NCI-H146 treated with DMSO at 0.1 percent for 48 hours (cell line): Measurements from ENCODE around the gene LCNL1.
A peak's percentile ranks its signal among the peaks of the same experiment; 100 is the strongest.

Experiments
- DNase-seq: peaks from one replicate; lab custom pipeline; 2025; ENCODE audit not compliant: unreplicated experiment; lab: John Stamatoyannopoulos, UW

Gene LCNL1

DNA sequence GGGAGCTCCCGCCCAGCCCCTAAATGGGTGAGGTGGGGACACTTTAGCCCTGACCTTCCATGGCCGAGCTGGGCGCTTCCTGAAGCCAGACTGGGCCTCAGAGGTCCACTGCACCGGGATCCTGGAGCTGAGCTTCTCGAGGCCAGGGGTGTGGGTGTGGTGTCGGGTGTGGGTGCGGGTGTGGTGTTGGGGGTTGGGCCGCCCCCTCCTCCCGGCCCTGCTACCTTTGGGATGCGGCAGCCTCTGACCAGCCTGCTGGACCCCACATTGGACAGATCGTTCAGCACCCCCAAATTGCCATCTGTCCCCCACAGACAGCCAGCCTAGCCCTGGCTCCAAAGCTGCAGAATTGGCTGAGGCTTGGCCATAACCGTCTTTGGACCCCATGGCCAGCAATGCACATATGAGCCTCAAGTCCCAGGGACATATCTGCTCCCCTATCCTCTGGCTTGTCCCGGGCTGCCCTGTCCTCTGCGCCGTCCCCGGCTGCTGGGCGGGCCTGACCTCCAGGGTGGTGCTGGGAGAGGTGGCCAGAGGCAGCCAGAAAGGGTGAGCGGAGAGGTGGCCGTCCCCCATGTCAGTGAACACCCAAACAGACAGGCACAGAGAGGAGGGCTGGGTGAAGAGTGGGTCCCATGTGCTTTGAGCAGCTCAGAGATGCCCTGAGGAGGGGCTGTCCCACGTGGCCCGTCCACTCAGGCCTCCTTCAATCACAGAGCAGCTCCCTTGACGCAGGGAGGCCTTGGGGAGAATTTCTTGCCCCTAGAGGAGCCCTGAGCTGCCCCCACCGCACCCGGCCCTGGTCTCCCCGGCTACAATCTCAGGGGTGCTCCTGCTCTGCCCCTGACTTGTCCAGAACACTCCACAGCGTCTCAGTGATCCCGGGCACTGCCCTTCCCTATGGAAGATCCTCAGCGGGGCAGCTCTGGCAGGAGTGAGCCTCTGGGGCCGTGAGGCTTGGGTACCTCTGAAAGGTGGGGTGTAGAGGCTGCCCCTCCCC is 8.9 kb upstream of the LCNL1 start:
- DNase-seq: no peak

DNA sequence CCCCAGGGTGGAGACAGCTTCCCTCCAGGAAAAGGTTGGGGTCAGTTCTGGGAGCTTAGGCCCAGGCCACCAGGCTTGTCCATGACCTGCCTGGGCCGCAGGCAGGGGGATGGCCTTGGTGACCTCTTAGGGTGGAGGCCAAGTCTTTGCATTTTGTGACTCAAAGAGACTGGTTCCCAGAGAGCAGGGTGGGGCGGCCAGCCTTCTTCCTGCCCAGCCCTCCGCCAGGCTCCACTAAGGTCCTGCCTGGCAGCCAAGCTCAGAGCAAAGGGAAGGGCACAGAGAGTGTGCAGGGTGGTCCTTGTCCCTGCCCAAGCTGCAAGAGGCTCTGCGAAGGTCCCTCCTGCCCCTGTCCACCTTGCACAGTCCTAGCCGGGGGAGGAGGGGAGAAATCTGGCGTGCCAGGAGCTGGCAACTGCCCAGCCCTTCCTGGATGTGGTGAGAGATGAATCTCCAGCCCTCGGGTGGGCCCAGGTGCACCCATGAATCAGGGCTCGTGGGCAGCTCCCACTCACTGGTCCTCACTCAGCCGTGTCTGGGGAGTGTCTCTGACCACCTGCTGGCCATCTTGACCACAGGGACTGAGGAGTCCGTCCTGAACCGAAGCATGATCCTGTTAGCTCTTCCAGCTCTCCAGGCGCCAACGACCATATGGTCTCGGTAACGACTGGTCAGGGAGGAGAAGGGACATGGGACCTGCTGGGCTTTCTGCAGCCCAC is 7.8 kb upstream of the LCNL1 start:
- DNase-seq: no peak

DNA sequence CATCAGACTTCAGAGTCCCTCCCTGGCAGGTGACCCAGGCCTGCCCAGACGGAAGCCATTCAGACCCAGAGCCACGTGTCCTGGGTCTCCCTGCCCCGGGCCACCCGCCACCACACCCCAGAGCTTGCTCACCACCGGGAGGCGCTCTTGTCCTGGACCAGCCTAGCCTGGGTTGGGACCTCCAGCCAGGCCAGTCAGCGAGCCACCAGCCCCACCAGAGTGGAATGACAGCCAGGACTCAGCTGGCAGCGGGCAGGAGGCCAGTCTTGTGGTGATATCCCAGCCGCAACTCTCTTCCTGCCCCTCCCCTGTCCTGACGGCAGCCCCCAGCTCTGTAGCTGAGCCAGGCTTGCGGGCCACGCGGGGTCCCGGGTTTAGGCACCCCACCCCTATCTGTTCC is 7.1 kb upstream of the LCNL1 start:
- no peak for DNase-seq

DNA sequence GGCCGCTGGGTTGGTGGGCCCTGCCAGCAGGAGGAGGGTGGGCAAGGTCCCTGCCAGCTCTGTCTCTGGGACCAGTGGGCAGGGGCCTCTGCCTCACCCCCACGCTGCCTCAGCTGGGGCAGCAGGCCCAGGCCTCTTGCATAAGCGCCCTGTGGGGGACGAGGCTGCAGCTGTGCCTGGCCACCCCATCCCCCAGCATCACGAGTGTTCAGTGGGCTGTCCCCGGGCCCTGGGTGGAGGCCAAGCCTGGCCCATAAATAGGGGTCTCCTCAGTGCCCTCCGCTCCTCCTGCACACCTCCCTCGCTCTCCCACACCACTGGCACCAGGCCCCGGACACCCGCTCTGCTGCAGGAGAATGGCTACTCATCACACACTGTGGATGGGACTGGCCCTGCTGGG is 5.6 kb upstream of the LCNL1 start, which contains the start of gene PTGDS:
Gene PTGDS (plus strand): TSS at position 282 of the 400 bp plus-strand sequence. CDS start 75 bp downstream, at position 357.
- no peak for DNase-seq

DNA sequence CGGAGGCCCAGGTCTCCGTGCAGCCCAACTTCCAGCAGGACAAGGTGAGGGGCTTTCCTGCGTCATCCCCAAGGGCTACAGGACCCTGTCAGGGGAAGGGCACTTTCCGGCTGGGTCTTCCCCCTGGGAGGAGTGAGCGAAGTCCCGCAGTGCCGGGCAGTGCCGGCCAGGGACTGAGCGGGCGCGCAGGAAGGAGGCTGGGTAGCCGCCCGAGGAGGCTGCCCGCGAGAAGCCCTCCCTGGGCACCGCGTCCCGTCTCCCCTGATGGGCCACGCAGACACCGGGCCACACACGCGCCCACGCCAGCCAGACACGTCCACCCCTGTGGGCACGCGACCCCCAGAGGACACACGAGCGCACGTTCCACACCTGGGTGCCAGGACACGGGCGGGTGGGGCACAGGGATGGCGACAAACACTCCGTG is 5.1 kb upstream of the LCNL1 start:
- DNase-seq: no peak

DNA sequence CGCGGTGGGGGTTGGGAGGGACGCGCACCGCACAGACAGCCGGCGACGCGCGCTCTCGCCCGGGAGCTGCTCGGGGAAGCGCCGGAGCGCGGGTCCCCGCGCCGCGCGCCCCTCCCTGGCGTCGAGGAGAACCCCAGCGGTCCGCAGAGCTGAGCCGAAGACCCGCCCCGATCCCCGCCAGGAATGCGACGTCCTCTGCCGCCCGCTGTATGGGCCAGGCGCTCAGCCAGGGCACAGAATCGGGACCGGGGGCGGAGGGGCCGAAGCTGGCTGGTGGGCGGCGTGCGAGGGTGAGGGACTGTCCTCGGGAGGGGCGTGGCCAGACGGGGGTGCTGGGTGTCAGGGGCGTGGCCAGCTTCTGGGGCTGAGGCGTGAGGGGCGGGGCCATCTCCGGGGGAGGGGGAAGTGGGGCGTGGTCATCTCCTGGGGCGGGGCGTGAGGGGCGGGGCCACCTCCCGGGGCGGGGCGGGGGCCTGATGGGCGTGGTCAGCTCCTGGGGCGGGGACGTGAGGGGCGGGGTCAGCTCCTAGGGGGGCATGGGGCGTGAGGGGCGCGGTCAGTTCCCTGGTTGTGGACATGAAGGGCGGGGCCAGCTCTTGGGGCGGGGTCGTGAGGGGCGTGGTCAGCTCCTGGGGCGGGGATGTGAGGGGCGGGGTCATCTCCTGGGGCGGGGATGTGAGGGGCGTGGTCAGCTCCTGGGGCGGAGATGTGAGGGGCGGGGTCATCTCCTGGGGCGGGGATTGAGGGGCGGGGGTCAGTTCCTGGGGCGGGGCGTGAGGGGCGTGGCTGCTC is 4.5 kb upstream of the LCNL1 start:
- DNase-seq: peak; percentile 14

DNA sequence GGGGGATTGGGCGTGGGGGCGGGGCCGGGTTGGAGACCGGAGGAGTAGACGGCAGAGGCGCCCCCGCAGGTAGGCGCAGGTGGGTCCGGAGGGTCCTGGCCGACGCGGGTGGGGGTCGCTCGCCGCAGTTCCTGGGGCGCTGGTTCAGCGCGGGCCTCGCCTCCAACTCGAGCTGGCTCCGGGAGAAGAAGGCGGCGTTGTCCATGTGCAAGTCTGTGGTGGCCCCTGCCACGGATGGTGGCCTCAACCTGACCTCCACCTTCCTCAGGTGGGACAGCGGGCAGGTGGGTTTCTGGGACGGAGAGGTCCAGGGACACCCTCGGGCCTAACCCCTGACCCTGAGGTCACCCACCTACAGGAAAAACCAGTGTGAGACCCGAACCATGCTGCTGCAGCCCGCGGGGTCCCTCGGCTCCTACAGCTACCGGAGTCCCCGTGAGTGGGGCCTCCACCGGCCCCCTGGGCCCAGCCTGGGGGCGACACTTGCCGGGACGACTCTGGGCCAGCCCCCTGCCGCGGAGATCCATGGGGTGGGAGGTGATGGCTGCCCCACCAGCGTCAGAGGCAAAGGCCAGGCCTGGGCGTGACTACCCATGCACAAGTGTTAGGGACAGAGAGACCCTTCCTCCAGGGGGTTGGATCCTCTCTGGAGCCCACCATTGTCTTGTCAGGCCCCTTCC is 3.8 kb upstream of the LCNL1 start:
- DNase-seq: no peak

DNA sequence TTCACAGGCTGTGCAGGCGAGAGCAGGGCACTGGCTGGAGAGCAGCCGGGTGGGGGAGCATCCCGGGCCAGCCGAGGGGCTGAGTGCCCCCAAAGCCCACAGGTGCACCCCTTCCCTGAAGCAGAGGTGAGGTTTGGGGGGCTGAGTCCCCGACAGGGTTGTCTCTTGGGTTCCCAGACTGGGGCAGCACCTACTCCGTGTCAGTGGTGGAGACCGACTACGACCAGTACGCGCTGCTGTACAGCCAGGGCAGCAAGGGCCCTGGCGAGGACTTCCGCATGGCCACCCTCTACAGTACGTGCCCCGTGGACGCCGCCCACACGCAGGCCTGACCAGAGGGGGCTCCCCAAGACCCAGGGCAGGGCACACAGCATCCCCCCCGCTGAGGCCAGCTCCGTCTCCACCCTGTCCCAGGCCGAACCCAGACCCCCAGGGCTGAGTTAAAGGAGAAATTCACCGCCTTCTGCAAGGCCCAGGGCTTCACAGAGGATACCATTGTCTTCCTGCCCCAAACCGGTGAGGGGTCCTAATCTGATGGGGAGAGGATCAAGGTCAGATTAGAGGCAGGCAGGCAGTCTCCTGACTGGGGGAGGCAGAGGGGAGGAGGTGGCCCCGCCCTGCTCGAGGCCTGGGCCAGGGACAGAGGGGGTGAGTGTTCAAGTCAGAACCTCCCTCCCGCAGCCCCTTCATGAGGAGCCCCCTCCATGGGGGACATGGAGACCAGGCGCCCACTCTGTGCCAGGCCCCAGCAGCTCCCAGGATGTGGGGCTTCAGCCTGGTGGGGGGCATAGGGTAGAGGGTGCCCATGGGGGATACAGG is 2.8 kb upstream of the LCNL1 start:
- no peak for DNase-seq

DNA sequence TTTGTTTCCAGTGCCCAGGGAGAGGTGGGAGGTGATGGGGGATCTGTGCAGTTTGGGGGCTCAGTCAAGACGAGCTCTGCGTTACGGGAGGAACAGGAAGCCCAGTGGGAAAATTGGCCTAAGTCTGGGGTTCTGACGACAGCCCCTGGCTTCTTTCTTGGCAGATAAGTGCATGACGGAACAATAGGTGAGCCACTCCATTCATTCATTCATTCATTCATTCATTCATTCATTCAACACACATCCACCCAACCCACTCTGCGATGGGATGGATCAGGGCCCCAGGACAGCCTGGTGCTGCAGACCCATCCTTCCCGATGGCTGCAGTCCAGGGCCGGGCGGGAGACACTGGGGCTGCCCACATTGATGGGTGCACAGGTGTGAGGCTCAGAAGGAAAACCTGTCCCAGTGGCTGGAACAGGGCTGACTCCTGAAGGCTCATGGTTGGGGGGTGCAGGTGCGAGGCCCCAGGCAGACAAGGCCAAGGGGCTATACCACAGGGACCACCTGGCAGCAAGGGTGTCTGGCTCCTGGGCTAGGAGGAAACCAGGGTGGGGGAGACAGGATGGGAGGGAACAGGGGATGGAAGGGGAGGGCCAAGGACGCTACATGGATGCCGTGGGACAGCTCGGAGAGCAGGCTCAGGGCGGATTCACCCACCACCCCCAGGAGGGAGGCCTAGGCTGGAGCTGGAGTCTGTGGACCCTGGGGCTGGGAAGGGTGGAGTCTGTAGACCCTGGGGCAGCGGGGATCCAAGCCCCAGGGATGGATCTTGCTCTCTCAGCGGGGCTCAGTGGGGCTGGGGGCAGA is 1.9 kb upstream of the LCNL1 start:
- no peak for DNase-seq

DNA sequence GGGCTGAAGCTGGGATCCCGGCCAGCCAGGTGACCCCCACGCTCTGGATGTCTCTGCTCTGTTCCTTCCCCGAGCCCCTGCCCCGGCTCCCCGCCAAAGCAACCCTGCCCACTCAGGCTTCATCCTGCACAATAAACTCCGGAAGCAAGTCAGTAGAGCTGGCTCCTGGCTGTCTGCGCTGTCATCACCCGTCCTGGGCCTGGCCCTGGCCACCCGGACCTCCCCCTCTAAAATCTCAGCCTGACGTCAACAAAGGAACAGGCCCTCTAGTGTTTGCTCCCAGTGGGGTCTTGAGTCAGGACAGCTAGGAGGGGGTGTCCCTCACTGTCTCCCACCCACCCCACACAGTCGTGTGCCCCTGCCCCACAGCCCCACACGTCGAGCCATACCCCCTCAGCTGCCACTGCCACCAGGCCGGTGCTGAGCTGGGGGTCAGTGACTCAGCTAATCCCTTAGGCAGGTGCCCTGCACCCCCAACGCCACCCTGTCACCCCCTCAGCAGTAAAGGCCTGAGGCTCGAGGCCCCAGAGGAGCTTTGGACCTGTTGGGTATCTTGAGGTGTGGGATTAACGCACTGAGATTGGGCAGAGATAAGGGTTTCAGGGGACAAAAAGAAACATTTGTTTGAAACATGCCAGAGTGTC is 1.1 kb upstream of the LCNL1 start:
- DNase-seq: no peak

DNA sequence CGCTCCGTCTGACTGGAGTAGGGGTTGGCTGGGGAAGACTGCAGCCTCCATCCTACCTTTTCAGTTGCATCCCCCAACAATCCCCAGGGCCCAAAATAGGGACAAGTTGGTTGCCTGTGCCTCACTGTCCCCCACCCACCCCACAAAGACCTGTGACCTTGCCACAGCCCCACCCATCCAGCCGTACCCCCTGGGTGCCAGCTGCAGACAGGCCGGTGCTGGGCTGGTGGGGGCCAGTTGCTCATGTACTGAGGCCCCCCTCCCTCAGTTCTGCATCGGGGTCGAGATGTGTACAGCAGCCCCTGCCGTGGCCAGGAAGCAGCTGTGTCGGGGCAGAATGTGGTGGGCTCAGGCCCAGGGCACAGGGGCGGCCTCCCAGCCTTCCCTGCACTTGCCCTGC is 374 bp downstream of the LCNL1 start:
- no peak for DNase-seq

DNA sequence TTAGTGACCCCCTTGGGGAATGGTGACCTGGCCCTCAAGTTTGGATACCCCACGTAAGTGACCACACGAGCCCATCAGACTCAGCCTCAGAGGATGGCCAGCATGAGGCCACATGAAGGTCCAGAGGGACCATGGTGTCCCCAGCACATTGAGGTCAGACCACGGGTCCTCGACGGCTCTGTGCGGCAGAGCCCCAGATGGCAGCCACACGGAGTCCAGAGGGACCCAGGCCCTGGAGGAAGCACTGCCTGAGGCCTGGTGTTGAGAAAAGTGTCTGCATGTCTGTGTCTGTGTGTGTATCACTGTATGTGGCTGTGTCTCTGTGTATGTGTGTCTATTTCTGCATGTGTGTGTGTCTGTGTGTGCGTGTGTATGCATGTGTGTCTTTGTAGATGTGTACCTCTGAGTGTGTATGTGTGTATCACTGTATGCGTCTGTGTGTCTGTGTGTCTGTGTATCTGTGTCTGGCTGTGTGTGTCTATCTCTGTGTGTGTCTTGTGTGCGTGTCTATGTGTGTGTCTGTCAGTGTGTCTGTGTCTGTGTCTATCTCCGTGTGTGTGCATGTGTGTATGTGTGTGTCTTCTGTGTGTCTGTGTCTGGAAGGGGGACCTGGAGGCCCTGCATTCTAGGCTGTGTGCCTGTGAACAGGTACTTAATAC is 992 bp downstream of the LCNL1 start:
- no peak for DNase-seq

DNA sequence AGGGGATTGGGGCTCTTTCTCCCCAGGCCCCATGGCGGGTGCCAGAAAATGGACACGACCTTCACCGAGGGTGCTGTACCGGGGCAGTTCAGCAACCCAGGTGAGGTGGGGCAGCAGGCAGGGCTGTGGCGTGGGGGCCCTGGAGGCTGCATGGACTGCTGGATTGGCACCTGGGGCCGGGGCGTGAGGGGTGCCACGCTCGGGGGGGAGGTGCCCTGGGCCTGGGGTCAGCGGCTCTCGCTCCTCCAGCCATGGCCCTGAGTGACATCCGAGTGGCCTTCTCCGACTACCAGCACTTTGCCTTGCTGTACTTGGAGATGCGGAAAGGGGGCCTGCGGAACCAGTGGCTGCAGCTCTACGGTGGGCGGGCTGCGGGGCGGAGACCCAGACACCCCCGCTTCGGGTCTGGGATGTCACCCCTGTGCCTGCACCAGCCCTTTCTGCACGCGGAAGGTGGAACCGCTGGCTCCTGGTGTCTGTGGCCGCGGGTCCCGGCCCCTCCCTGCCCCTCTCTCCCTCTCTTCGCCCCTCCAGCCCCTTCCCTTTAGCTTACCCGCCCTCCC is 1.8 kb downstream of the LCNL1 start:
- DNase-seq: no peak

DNA sequence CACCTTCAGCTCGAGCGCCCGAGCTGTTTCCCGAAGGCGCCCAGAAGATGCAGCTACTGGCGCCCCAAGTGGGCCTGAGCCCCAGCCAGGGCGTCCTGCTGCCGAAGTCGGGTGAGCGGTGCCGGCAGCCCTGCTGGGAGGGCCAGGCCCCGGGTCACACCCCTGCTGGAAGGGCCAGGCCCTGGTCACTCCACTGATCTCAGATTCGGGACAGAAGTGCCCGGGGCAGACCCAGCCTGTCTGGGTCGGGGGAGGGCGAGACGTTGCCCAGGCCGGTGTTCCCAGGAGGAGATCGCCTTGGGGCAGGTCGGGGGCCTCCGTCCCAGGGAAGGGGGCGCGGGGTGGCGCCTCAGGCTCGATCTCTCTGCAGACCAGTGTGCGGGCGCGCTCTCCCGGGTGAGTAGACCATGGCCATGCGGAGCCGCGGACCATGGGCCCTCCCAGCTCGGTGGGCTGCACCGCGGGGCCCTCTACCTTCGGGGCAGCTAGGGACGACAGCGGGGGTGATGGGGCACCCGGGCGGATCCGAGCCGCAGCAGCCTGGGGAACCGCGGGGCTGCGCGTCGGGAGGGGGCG is 2.3 kb downstream of the LCNL1 start:
- no peak for DNase-seq

DNA sequence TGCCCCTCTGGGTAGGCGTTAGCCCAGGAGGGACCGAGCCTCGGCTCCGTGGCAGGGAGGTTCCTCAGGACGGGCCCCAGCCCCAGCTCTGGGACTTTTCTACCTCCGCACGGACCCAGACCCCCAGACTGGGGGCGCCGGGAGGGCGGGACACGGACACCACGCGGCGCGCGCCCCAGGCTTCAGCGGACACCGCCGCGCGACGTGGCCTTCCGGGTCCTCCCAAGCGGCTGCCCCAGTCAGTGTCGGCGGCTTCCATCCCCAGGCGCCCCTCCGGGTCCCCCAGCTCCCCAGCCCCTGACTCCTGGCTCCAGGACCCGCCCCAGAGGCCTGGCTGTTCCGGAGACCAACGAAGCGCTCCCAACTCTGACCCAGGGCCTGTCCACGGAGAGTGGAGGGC is 3.1 kb downstream of the LCNL1 start:
- no peak for DNase-seq

DNA sequence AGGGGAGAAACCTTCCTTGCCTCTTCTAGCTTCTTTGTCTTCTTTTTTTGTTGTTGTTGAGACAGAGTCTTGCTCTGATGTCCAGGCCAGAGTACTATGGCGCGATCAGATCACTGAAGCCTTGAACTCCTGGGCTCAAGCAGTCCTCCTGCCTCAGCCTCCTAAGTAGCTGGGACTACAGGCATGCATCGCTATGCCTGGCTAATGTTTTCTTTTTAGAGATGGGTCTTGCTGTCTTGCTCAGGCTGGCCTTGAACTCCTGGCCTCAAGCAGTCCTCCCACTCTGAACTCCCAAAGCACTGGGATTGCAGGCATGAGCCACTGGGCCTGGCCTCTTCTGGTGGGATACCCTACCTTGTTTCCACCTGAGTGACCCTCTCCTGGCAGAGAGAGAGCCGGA is 6.1 kb downstream of the LCNL1 start:
- DNase-seq: no peak

DNA sequence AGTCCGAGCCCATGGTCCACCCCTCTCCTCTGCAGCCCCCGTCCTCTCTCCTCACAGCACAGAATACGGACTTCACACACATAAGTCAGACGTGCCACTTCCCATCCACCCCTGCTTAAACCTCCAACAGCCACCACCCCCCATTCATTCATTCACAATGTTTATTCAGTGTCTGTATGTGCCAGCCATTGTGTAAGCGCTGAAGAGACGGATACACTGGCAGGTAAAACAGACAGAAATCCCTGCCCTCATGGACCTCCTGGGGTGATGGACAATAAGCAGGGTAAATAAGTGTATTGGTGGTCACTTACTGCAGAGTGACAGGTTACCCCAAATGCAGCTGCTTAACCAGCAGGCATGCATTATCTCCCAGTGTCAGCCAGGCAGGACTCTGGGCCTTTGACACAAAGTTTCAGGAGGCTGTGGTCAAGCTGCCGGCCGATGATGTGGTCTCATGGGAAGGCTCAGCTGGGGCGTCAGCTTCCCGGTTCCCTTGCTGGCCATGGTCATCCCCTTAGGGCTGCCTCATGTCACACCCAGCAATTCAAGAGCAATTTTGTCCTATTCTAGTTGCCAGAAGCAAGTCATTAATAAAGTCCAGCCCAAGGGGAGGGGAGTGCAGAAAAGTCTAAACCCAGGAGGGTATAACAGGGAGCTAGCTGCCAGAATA is 7.6 kb downstream of the LCNL1 start:
- DNase-seq: peak; percentile 69
